Endothelial cell of umbilical vein (primary cell): Measurements from ENCODE around the gene TMEM178A. TPM values are rescaled to one million over a fixed set of nuclear protein-coding genes. Genes with fewer than 3 reads are reported as not detected.
"Not testable (repeated sequence)": the region's sequence is repeated elsewhere in the genome, so short reads cannot be mapped to it uniquely, and the experiment has no call there.

ENCODE experiments used
- BruUV-seq: library from RNA; stranded (reverse); fragments of 400-500 nt; replicated peaks from 2 replicates; lab custom pipeline; 2021; lab: Mats Ljungman, UMichigan
- CTCF ChIA-PET: fragments of 300-600, 350-600 bp; sonication (Branson Sonifier 250); formaldehyde crosslinking; loops from one replicate; lab custom pipeline; 2021; ENCODE audit warnings: antibody characterized with exemption, inconsistent platforms; lab: Charles Lee
- POLR2A ChIA-PET: fragments of 300-600, 350-600 bp; sonication (Branson Sonifier 250); formaldehyde crosslinking; loops from one replicate; lab custom pipeline; 2021; ENCODE audit warnings: antibody characterized with exemption, inconsistent platforms; lab: Charles Lee
- DNase-seq: peaks from one replicate; pipeline ENCODE4 v3.0.0-alpha.2; 2011; ENCODE audit warnings: low read depth, low spot score
- FAIRE-seq: peaks from 2 replicates; lab custom pipeline; 2011; peaks lifted over from hg19 to GRCh38; lab: Jason Lieb, UNC
- H2AFZ ChIP-seq: 2 replicates; pipeline ENCODE4 v1.6.0; 2012; ENCODE audit warnings: low read depth, low read length, control low read depth, inconsistent platforms
- H3K27ac ChIP-seq: 2 replicates; pipeline ENCODE4 v1.5.1; 2011; ENCODE audit warnings: low read depth, mild to moderate bottlenecking, control low read depth, low read length, moderate library complexity; ENCODE audit not compliant: insufficient read depth
- H3K27me3 ChIP-seq, 2 experiments: 2 replicates each; pipeline versions ENCODE4 v1.6.0 to v1.6.1; 2011; ENCODE audit warnings: low read length in 2 of 2, mixed read lengths in 1 of 2; ENCODE audit not compliant: control insufficient read depth in 2 of 2, insufficient read depth in 2 of 2
- H3K36me3 ChIP-seq, 2 experiments: 2 replicates in 1 of 2; 3 replicates in 1 of 2; pipeline ENCODE4 v1.5.1; 2011; ENCODE audit warnings: low read length in 2 of 2, mild to moderate bottlenecking in 1 of 2, moderate library complexity in 1 of 2; ENCODE audit not compliant: control insufficient read depth in 2 of 2, insufficient read depth in 2 of 2; ENCODE audit errors: extremely low read depth in 1 of 2
- H3K4me1 ChIP-seq: 3 replicates; pipeline ENCODE4 v1.5.1; 2011; ENCODE audit warnings: mild to moderate bottlenecking, low read length; ENCODE audit not compliant: control insufficient read depth, insufficient read depth; ENCODE audit errors: extremely low read depth
- H3K4me2 ChIP-seq: 2 replicates; pipeline ENCODE4 v1.6.1; 2011; ENCODE audit warnings: low read length, control low read depth, mixed read lengths; ENCODE audit not compliant: insufficient read depth
- H3K4me3 ChIP-seq, 3 experiments: fragments of 200-600 bp in 1 of 3; sonication (generic), shearing (Covaris generic) in 1 of 3; replicated peaks in 1 of 3; 2 replicates each; pipeline ENCODE4 v1.5.1; 2011 to 2016; ENCODE audit warnings: control low read depth in 3 of 3, low read length in 3 of 3, mild to moderate bottlenecking in 2 of 3, inconsistent platforms in 1 of 3, low read depth in 1 of 3, moderate library complexity in 1 of 3; ENCODE audit not compliant: insufficient read depth in 1 of 3
- H3K79me2 ChIP-seq: 2 replicates; pipeline ENCODE4 v1.6.0; 2012; ENCODE audit warnings: low read length, inconsistent platforms; ENCODE audit not compliant: control insufficient read depth, insufficient read depth
- H3K9ac ChIP-seq: replicated peaks from 2 replicates; pipeline ENCODE3; 2011; ENCODE audit warnings: low read length, control low read depth; ENCODE audit not compliant: insufficient read depth; ENCODE audit errors: extremely low read depth
- H3K9me1 ChIP-seq: replicated peaks from 3 replicates; pipeline ENCODE4 v1.6.0; 2011; ENCODE audit warnings: mild to moderate bottlenecking, low read length; ENCODE audit not compliant: control insufficient read depth, insufficient read depth; ENCODE audit errors: extremely low read depth
- H3K9me3 ChIP-seq: replicated peaks from 2 replicates; pipeline ENCODE4 v1.5.1; 2012; ENCODE audit warnings: low read length, inconsistent platforms; ENCODE audit not compliant: control insufficient read depth, insufficient read depth
- H4K20me1 ChIP-seq: replicated peaks from 2 replicates; pipeline ENCODE3; 2011; ENCODE audit warnings: mild to moderate bottlenecking, low read length; ENCODE audit not compliant: control insufficient read depth, insufficient read depth; ENCODE audit errors: extremely low read depth
- CTCF ChIP-seq, 2 donors: IDR thresholded peaks; 1 replicate in 1 of 2; 2 replicates in 1 of 2; pipeline ENCODE4 v1.5.1; 2011; ENCODE audit warnings: low read length in 2 of 2, mild to moderate bottlenecking in 2 of 2, moderate library complexity in 2 of 2, control low read depth in 1 of 2, inconsistent platforms in 1 of 2, low read depth in 1 of 2; ENCODE audit not compliant: insufficient read depth in 1 of 2; ENCODE audit errors: extremely low read depth in 1 of 2
- EZH2 ChIP-seq: IDR thresholded peaks from 2 replicates; pipeline ENCODE4 v1.6.1; 2012; ENCODE audit warnings: borderline replicate concordance, low read depth, mild to moderate bottlenecking, moderate library complexity, low read length, inconsistent platforms; ENCODE audit not compliant: severe bottlenecking
- FOS ChIP-seq: IDR thresholded peaks from 2 replicates; pipeline ENCODE4 v1.6.1; 2011; ENCODE audit warnings: mild to moderate bottlenecking, low read length, moderate library complexity, borderline replicate concordance; ENCODE audit not compliant: insufficient read depth
- GATA2 ChIP-seq: IDR thresholded peaks from 2 replicates; pipeline ENCODE4 v1.7.0; 2011; ENCODE audit warnings: low read depth, mild to moderate bottlenecking, moderate library complexity, mixed read lengths, low read length; ENCODE audit not compliant: insufficient read length, insufficient read depth
- JUN ChIP-seq: IDR thresholded peaks from 2 replicates; pipeline ENCODE4 v1.6.1; 2011; ENCODE audit warnings: borderline replicate concordance, low read depth; ENCODE audit not compliant: insufficient read length, insufficient read depth
- MAX ChIP-seq: IDR thresholded peaks from 2 replicates; pipeline ENCODE4 v1.6.1; 2011; ENCODE audit not compliant: insufficient read depth, insufficient read length
- MYC ChIP-seq: IDR thresholded peaks from one replicate; pipeline ENCODE4 v1.6.1; 2011; ENCODE audit warnings: mild to moderate bottlenecking, low read depth, low read length
- POLR2A ChIP-seq: IDR thresholded peaks from 2 replicates; pipeline ENCODE4 v1.6.1; 2012; ENCODE audit warnings: low read depth, mild to moderate bottlenecking, control low read depth, low read length
- POLR2AphosphoS5 ChIP-seq: IDR thresholded peaks from 2 replicates; pipeline ENCODE4 v1.6.1; 2012; ENCODE audit warnings: low read depth, mild to moderate bottlenecking, control low read depth, low read length, moderate library complexity; ENCODE audit not compliant: insufficient read depth
- dilution Hi-C: fragments of 300-500 bp; cut with MboI; formaldehyde crosslinking; loops from one replicate; pipeline ENCODE4 v1.15.0; 2019; ENCODE audit warnings: low sequenced_read_pairs; ENCODE audit not compliant: extremely low pct_ligation_motif_present
- intact Hi-C: fragments of 100-400 bp; cut with micrococcal nuclease; formaldehyde crosslinking; loops from one replicate; pipeline ENCODE4 v1.10.0; 2022
- polyA plus RNA-seq, 4 experiments: library from polyadenylated mRNA; depleted of rRNA in 3 of 4; stranded (reverse) in 3 of 4; unstranded in 1 of 4; fragments of >200 nt; gene quantifications; 2 replicates each; pipeline versions ENCODE4 v1.2.1 to v1.2.3, GENCODE V29; 2011 to 2012; ENCODE audit warnings: missing spikeins in 1 of 4
- total RNA-seq: library from RNA; stranded (reverse); gene quantifications from 2 replicates; pipeline ENCODE4 v1.2.3, GENCODE V29; 2021

Gene TMEM178A
- total and polyA plus RNA-seq, 2 donors (not counting 3 experiments of a cell fraction or from before 2014, with no cell fraction given), result 1.5 to 2.8 TPM

- no peaks in the 10 kb centered on the region for H3K9me1 ChIP-seq
- BruUV-seq, result no TSS peak
- DNase-seq (no peak), FAIRE-seq (no peak)
- H3K27ac ChIP-seq, result no peak overlapping the region
- no peaks in the 10 kb centered on the region for H4K20me1 ChIP-seq
- ChIA-PET POLR2A (no interaction called here), CTCF (no interaction called here)
- no peaks in the 10 kb centered on the region for H3K9me3 ChIP-seq
- no peaks in the 10 kb centered on the region for H3K4me1 ChIP-seq
- H3K27me3 ChIP-seq, result peaks cover 0 to 5% of the 10 kb centered on the region in 2 experiments
- intact Hi-C loops (no loop called here), dilution Hi-C loops (no loop called here)
- H3K79me2 ChIP-seq, result no peaks in the 10 kb centered on the region
- no peak for TF ChIP-seq MAX
- TF ChIP-seq MYC, result no peak
- TF ChIP-seq GATA2, result no peak
- TF ChIP-seq JUN, result no peak
- no peak for TF ChIP-seq EZH2
- TF ChIP-seq CTCF (IDR thresholded peaks at IDR 0.05; ENCODE audit: extremely low read depth in 1 of 2, insufficient read depth in 1 of 2, low read depth in 1 of 2, low read length in 2 of 2), result no peak
- no peak for TF ChIP-seq FOS
- no peak for TF ChIP-seq POLR2AphosphoS5
- no peak for TF ChIP-seq POLR2A
- no peak overlapping the region for H3K4me2 ChIP-seq
- no peaks in the 10 kb centered on the region for H3K36me3 ChIP-seq
- no peak overlapping the region for H3K9ac ChIP-seq
- no peak overlapping the region for H3K4me3 ChIP-seq
- H2AFZ ChIP-seq, result no peak overlapping the region
Observed at GRCh38 chr2:39650468-39650867, 15.2 kb upstream of the TMEM178A start.

GRCh38 chr2:39656215-39656614 is 9.5 kb upstream of the TMEM178A start:
- H3K9ac ChIP-seq, H3K27ac ChIP-seq, BruUV-seq, DNase-seq, H3K36me3 ChIP-seq, H3K9me1 ChIP-seq, H2AFZ ChIP-seq, H3K79me2 ChIP-seq, H3K4me1 ChIP-seq, CTCF ChIA-PET, H3K4me2 ChIP-seq, FAIRE-seq, POLR2A ChIA-PET, dilution Hi-C loops, intact Hi-C loops, H3K4me3 ChIP-seq, H3K9me3 ChIP-seq, H4K20me1 ChIP-seq, H3K27me3 ChIP-seq: not testable (repeated sequence)
